Inflammatory macrophage treated with lipopolysaccharide for 1 hour (primary cell): ENCODE measurements around the gene CAMK1D.
"Not testable (repeated sequence)": the region's sequence is repeated elsewhere in the genome, so short reads cannot be mapped to it uniquely, and the experiment has no call there.

Source experiments
- DNase-seq, 2 donors: peaks; one replicate each; pipeline ENCODE4 v3.0.0-alpha.2; 2020 to 2022

CAMK1D gene

DNA sequence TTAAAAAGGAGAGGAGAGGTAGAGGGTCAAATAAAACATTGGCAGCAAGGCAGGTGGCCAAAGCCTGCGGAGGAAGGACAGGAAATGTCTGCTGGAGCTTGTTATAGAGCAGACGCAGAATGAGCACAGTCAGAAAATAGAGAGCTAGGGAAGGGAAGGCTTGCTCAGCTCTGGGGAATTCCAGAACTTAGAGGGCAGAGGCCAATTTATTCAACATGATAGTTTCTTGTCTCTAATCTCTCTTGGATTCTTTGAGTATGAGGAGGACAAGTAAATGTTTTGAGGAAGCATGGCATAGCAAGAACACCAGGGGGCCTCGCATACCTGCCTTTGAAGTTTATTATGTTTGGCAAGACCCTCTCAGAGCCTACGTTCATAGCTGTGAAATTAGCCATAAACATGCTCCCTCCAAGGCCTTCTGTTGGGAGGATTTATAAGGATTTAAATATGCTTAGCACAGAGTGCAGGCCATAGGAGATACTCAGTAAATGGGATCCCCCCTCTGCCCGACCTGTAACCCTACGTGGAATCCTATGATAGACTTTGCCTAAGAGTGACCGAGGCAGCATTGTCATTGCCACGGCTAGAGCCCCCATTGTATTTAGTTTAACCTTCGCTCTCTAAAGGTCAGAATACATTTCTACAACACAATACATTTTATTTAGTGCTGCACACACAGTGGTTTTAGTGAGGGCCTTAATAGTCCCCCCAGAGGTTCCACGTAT lies 358.3 kb downstream of the CAMK1D start:
- DNase-seq, result peak; percentile 29 to 42

DNA sequence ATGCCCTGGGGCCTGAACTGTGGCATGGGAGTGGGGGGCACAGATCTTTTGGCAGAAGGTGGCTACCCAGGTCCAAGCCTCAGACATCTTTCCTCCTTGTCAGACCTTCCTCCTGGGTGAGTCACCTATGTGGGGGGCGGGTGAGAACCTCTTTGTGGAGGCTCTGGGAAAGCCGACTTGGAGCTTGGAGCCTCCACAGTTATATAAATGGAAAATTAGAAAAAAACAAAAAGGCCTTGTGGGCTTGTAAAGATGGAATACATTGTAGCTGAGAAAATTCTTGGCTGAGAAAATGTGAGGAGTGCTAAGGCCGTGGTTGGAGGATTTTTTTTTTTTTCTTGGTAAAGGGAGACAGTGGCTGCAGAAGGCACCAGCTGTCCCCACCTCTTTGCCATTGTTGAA lies 359.7 kb downstream of the CAMK1D start:
- no peak for DNase-seq

DNA sequence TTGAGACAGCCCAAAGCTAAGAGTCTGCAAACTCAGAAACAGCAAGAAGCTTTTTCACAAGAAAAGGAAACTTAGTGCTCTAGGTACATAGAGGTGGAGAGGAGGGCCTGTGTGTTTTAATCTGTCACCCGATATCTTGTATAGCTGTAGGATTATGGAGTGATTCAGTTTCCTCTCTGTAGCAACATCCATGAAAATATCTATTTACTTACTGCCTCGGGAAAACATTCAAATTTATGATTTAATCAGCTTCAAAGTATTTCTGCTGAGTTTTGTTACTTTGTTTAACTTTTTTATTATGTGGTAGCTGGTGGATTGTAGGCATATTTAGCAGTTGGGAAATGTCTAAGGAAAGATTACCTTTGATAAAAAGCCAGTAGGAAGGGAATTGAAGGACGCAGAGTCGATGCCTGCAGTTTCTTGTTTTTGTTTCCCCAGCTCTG lies 360.2 kb downstream of the CAMK1D start:
- DNase-seq, result no peak

DNA sequence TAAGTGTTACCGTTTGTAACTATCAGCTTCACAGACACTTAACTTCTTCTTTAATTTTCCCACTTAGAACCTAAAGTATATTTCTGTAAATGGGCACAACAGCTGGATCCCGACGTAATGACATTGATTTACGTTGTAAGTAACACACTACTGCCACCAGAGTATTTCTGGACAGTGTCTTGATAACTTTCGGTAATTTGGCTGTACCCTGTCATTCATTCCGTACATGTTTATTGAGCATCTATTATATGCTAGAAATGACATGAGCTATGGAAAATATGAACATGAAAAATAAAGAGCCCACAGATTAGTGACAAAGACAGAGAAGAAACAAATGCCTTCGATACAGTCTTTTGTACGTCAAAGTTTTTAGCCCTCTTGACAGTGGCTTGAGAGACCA lies 360.8 kb downstream of the CAMK1D start:
- DNase-seq, result no peak

DNA sequence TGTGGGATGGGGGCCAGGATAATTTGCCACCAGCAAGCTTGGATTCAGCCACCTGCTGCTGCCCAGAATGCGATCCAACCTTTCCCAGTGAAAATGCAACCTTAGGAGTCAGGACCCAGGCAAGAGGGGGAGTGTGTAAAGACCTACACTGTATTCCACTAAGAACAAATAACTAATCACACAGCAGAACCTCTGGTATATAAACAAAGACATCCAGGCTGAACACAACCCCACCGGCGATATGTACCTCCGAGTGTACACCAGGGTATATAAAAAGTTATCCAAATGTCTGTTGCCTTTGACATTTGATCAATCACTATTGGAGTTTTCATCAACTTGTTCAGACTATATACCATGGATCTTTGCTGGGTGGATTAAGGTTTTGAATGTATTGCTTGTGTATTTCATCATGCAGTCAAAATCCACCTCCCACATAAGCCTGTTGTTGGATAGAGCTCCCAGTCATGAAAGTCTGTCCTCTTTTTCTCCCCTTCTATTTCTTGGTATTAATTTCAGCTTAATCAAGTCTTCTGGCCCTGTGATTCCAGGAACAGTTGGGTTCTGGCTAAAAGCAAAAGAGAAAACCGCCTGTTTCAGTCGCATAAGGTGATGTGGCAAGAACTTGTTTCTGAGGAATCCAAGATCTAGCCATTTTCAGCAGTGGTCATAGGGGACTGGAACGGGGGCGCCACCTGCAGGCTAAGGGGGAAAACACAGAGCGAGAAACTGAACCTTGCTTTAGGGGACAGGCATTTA lies 361.4 kb downstream of the CAMK1D start:
- DNase-seq, result peak; percentile 62 to 90

DNA sequence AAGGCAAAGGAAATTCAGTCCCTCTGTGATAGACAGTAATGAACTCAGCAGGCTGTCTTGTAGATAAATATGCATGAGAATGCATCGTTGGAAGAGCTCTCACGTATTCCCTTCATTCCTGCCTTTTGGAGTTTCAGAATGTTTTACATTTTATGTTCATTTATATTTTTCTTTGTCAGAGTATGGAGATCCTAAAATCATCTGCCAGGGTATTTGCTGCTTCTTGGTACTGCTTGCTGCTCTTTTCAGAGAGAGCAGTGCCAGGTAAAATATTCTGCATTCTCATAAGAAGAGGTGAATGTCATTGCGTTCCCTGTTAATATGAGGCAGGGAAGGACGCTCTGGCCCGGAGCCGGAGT lies 362.0 kb downstream of the CAMK1D start:
- DNase-seq, result no peak

DNA sequence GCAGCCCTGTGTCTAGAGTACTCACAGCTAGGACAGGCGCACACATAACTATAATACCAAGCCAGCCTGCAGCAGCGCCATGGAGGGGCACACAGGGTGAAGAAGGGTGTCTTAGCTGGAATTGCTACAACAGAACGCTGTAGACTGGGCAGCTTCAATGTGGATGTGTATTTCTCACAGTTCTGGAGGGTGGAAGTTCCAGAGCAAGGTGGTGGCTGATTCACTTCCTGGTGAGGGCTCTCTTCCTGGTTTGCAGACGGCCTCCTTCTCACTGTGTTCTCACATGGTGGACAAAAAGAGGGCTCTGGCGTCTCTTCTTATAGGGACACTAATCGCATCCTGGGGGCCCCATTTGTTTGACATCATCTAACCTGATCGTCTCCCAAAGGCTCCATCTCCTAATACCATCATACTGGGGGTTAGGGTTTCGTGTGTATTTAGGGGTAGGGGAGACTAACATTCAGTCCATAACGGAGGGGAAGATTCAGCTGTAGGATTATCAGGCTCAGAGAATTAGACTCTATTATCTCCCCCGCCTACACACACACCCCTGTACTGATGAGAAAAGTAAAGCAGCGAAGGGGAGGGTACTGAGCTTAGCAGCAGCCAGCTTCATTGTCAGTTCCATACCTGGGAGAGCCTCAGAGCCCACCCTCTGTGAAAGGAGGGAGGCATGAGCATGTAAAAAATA lies 363.1 kb downstream of the CAMK1D start:
- DNase-seq, result no peak

DNA sequence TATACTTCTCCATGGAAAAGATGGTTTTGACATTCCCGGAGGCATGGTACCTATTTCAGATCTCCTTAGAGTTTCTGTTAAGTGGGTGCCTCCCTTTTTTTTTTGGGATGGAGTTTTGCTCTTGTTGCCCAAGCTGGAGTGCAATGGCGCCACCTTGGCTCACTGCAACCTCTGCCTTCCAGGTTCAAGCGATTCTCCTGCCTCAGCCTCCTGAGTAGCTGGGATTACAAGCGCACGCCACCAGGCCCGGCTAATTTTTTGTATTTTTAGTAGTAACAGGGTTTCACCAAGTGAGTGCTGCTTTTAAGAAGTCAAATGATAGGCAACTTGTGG lies 363.6 kb downstream of the CAMK1D start:
- not testable (repeated sequence) for DNase-seq

DNA sequence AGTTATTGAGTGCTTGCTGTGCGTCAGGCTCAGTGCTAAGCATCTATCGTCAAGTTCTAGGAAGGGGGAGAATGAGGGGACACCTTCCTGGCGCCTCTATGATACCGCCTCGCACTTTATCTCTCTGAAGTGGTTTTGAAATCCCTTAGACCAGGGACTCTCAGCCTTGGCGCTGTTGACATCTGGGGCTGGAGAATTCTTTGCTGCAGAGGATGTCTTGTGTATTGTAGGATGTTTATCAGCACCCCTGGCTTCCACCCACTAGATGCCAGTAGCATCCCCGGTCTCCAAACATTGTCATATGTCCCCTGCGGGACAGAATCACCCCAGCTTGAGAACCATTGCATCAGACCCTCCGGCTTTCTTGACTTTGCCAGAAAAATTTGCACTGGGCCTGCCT lies 366.7 kb downstream of the CAMK1D start:
- no peak for DNase-seq

DNA sequence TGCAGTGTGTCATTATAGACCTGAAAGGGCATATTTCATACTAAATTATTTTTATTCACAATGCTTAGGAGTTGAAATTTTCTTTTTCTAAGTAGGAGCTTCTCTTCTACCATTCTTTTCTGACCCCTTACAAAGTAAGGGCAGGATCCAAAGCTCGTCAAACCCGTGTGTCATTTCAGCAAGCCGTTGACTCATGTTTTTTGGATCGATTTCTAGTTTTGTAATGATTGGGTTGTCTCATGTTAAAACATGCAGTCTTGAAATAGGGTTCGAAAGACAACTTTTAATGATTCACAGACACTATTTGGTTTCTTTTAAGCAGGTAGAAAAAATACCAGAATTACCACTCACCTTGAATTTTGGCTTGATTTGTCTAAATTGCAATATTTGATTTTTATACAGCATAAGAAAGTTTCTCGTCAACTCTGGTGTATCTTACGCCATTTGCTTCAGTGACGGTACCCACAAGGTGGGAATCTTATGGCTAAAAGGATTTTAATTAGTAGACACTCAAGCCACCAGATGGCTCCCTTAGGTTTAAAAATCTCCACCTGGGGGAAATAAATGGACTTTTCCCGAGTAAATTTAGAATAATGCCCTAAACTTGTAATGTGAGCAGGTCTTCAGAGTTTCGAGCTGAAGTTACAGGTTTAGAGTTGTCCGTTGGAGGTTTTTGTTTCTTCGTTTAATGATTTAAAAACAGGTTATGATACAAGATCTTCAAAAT lies 368.8 kb downstream of the CAMK1D start:
- no peak for DNase-seq

DNA sequence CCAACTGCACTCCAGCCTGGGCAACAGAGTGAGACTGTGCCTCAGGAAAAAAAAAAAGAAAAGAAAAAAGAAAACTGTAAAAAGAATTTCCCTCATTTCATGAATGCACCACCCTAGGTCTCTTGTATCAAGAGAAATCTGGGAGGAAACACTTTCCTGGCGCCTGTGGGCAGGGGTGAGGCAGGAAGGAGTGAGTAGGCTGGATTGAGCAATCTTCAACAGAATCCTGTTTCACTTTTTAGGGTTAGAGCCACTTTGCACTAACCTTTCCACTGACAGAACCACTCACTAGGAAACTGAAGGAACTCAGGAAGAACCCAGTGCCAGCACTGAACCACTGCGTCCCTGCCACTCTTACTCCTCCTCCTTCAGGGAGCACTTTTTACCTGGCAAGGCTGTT lies 370.0 kb downstream of the CAMK1D start:
- DNase-seq, result peak; percentile 40 to 54

DNA sequence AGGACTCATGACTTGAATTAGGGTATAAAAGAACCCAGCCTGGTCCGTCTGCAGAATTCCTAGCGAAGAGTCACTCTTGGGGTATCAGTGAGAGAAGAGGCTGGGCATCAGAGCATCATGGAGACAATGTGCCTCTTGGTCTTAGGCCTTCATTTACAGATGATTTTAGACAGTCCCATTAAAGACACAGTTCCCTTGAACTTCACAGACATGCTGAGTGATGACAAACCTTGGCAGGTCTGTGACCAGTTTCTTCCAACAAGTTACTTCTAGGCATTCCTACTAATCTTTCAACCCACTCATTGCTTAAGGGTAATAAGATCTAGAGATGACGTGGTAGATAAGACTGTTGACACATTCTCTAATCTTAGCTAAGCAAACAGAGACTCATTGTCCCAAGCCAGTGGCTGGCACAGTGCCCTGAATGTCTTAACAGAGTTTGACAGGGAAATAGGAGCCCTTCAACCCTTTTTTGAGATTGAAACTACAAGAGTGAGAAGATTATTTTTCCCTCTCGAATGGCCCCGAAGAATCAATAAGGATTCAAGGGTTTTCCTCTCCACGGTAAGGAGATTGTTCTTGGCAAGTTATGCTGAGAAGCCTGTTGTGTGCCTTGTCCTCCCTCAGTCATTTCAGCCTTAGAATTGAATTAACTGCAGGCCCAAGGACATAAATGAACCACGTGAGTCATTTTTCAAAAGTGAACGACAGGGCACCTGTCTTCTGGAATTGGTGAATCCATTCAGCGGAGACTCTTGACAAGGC lies 371.1 kb downstream of the CAMK1D start:
- peak in 1 of 2 donors; percentile 11 for DNase-seq

DNA sequence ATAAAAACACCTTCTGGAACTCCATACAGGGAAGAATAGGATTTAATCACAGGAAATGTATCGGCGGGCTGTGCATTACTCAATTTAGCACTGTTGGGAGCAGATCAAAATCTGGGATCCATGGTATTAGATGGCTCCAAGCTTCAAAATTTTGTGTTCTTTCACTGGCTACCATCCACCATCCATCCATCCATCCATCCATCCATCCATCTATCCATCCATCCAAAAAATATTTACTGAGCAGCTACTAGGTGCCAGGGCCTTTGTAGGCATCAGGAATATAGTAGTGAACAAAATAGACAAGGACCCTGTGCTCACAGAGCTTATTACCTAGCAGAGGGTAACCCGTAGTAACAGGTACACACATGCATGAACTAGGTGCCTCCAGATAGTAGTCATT lies 372.0 kb downstream of the CAMK1D start:
- no peak for DNase-seq

DNA sequence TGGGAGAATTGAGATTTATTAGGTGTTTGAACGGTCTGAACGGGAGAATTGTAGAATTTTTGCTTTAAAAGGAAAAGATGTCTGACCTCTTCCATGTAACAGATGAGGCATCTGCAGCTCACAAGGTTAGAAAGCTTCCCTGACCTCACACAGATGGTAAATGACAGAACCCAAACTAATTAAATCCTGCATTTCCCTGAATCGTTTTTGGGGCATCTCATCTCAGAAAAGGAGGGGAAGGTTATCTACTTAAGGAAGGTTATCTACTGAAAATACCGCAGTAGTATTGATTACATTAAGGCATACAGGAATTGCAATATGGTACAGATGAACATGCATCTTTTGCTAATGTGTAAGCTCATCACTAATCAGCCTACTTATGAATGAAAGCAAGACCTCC lies 373.9 kb downstream of the CAMK1D start:
- DNase-seq, result no peak

DNA sequence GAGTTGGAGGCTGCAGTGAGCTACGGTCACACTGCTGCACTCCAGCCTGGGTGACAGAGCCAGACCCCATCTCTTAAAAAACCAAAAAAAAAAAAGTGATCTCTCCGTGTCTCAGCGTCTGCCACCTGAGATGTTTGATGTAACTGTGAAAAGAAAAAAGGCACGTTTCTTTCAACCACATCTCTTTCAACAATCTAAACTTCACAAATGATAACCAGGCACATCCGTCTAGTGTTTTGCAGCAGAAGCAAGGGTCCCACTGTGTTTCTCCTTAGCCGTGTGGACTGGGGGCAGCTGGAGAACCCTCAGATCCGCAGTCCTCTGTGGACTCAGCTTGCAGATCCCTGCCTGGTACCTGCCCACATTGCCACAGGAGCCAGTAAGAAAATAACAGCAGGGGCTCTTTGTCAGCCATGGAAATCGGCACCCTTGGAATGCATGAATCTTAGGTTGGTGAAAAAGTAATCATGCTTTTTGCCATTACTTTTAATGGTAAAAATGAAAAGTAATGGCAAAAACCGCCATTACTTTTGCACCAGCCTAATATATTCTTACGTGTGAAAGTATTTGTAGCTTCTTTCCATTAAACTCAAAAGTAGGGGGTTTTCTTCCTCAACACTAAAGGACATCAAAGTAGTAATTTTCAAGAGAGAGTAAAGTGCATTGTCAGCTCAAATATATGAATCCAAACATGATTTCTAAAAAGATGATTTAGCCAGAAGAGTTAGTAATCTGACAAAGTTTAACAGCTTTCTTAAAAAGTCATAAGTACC lies 375.6 kb downstream of the CAMK1D start:
- no peak for DNase-seq

DNA sequence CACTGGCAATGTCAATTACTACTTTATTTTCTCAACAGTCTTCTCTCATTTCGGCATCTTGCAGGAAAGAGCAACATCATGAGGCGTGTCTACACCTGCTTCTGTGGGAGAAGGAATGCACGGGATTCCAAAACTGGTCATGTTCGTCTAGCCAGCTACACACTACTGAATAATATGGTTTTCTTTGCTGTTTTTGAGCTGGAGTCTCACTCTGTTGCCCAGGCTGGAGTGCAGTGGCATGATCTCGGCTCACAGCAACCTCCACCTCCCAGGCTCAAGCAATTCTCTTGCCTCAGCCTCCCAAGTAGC lies 376.2 kb downstream of the CAMK1D start:
- not testable (repeated sequence) for DNase-seq

DNA sequence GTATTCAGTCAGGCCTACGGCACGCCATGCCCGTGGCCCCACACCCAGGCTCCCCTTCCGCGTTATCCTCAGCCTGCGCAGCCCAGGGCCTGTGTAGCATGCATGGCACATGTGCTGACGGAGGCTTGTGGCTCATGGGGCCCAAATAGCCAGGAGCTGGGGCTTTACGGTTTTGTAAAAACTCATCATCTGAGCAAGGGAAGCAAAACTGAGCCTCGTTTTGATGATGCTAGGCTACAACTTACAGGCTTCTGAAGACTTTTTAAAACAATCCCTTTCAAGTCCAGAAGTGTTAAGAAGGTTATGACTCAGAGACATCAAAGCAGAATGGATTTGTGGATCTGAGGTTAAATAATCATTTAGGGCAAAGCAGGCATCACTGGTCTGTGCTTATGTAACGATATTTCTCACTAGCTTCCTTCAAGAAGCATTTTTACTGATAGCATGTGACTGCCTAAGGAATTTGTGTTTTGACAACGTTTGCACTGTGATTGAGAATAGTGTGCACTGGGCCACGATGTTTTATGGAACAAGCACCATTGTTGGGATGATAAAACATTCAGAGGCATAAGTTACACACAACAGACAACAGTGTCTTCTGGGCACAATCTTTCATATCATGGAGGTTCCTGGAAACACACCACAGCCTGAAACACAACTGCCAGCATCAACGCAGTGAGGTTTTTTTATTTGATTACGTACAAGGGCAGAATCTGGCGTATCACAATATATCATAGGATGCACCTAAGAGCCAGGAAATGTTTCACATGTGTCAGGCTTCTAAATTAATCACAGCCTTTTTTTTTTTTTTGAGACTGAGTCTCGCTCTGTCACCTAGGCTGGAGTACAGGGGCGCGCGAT lies 377.9 kb downstream of the CAMK1D start:
- no peak for DNase-seq

DNA sequence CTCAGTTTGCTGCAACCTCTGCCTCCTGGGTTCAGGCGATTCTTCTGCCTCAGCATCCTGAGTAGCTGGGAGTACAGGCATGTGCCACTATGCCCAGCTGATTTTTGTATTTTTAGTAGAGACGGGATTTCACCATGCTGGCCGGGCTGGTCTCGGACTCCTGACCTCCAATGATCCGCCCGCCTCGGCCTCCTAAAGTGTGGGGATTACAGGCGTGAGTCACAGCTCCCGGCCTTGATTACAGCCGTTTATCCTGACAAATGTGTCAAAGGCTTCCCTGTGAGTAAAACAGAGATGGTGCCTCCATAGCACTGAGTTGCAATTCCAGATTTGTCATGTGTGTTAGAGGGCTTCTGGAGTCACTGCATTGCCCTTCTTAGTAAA lies 378.5 kb downstream of the CAMK1D start:
- no peak for DNase-seq

DNA sequence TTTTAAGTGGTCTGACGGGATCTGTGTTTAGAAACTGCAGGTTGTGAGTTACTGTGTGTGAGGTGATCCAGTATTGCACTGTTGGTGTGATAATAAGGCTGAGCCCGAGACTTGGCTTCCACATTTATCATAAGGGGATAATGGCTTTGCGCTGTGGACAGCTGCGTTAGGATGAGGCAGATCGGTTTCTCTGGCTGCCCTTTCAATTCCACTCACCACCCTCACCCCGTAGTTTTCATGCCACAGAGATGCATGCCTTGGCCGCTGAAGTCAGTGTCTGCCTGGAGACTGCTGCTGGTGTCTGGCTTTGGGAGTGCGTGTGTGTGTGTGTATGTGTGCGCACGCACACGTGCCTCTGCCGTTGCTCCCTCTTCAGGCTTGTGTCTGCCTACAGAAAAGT lies 379.1 kb downstream of the CAMK1D start:
- no peak for DNase-seq

DNA sequence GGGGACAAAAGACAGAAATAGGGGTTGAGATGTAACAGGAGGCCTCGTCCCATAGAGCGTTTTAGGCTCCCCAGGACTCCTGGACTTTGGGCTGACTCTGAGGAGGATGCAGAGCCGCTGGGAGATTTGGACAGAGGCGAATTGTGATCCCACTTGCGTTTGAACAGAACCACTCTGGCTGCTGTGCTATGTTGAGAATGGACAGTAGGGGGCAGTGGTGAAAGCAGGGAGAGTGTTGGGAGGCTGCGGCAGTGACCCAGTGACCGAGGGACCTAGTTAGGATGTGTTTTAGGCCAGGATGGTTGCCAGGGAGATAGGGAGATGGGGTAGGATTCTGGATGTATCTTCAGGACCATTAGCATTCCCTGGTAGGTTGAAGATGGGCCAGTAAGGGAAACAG lies 380.5 kb downstream of the CAMK1D start:
- DNase-seq, result no peak
